Muscle of leg (tissue), 11 donors: ENCODE data around the gene PNLDC1. TPM values are rescaled to one million over a fixed set of nuclear protein-coding genes. Genes with fewer than 3 reads are reported as not detected.

Source experiments
- DNase-seq: peaks from one replicate; pipeline ENCODE4 v3.0.0; 2013
- H3K27ac ChIP-seq: one replicate; pipeline ENCODE4 v1.5.1; 2013; ENCODE audit warnings: mild to moderate bottlenecking, low read length, control low read depth
- H3K27me3 ChIP-seq: one replicate; pipeline ENCODE4 v1.6.1; 2013; ENCODE audit warnings: low read length; ENCODE audit not compliant: control insufficient read depth, insufficient read depth
- H3K36me3 ChIP-seq: one replicate; pipeline ENCODE4 v1.6.1; 2013; ENCODE audit warnings: low read length; ENCODE audit not compliant: control insufficient read depth, insufficient read depth
- H3K4me1 ChIP-seq: one replicate; pipeline ENCODE4 v1.6.1; 2013; ENCODE audit warnings: low read length; ENCODE audit not compliant: control insufficient read depth, insufficient read depth
- H3K4me3 ChIP-seq: one replicate; pipeline ENCODE4 v1.5.1; 2013; ENCODE audit warnings: low read length, control low read depth
- H3K9me3 ChIP-seq: replicated peaks from 2 replicates; pipeline ENCODE4 v1.6.1; 2013; ENCODE audit warnings: low read depth, low read length; ENCODE audit not compliant: control insufficient read depth
- WGBS: methylation state at CpG from one replicate; pipeline ENCODE4 v1.1.5; 2013; ENCODE audit warnings: missing lambda C conversion rate; ENCODE audit not compliant: insufficient coverage; 5-methylcytosine and 5-hydroxymethylcytosine counted together
- polyA plus RNA-seq, 8 donors: library from polyadenylated mRNA; unstranded; fragments of 120-200 nt; gene quantifications; one replicate each; pipeline versions ENCODE4 v1.2.1 to v1.2.3, GENCODE V29; 2013; ENCODE audit warnings: inconsistent platforms in 1 of 8, low replicate concordance in 1 of 8; ENCODE audit not compliant: insufficient read length in 8 of 8, insufficient read depth in 1 of 8
- total RNA-seq: library from RNA; stranded (reverse); fragments of 120-200 nt; gene quantifications from one replicate; pipeline ENCODE4 v1.2.4, GENCODE V29; 2013

PNLDC1 gene
- total and polyA plus RNA-seq, 9 donors = 0.19 to 0.49 (median 0.27) TPM

DNA sequence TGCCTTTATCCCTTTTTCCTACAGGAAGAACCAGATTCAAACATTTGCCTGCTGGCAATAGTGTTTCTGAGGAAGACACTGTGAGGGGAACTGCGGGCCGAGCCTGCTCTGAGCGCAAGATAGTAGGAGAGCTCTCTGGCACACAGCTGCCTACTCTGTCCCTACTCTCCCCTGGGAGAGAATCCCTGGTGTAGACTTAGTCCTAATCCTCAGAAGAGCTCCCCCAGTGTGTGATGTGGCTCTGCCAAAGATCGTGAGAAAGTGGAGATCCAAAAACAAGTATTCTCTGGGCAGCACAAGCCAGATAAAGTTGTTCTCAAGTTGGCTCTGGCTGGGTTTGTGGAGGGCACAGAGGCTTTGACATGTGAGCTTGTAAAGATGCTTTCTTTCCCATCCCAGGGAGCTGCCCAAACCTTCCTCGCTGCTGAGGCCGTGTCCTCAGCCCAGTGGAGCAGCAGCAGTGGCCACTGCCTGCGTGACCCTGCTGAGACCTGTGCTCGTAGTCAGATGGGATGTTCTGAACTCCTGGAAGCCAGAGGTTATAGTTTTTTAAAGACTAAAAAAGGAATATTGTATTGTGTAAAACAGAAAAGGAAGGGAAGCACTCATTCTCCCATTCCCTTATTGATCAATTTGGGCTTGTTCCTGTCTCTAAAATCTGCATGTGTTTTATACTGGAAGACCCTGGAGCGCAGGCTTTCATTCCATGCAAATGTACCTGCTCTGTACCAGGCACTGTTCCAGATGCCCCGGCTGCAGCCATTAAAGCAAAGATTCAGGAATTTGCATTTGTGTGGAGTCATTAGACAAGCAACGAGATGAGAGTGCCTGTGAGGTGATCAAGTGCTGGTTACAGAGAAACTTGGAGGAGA is 30.7 kb downstream of the PNLDC1 start:
- Histone ChIP-seq H3K4me1 (peaks cover 47% of the 10 kb centered on the region), H3K9me3 (no peaks in the 10 kb centered on the region), H3K27ac (peak overlapping the region; percentile 13), H3K27me3 (no peaks in the 10 kb centered on the region), H3K36me3 (no peaks in the 10 kb centered on the region), H3K4me3 (no peak overlapping the region)
- 56% methylated on average over 5 of the region's 11 CpGs for WGBS
- DNase-seq = no peak

DNA sequence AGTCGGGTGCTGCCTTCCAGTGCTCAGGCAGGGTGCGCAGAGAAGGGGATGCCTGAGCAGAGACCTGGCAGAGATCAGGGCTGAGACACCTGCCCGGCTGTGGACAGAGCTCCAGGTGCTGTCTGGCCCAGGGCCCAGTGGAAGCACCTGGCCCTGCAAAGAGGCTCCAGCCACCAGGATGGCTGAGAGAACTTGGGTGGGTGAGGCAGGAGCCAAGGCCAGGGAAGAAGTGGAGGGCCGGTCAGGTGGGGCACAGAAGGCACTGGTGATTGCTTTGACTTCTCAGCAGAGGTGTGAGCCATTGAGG is 31.2 kb downstream of the PNLDC1 start:
- H3K4me1 ChIP-seq = peaks cover 43% of the 10 kb centered on the region
- WGBS = 79% methylated on average over 4 of the region's 4 CpGs
- H3K36me3 ChIP-seq = no peaks in the 10 kb centered on the region
- no peaks in the 10 kb centered on the region for H3K9me3 ChIP-seq
- no peak overlapping the region for H3K4me3 ChIP-seq
- no peak overlapping the region for H3K27ac ChIP-seq
- DNase-seq = no peak
- no peaks in the 10 kb centered on the region for H3K27me3 ChIP-seq

DNA sequence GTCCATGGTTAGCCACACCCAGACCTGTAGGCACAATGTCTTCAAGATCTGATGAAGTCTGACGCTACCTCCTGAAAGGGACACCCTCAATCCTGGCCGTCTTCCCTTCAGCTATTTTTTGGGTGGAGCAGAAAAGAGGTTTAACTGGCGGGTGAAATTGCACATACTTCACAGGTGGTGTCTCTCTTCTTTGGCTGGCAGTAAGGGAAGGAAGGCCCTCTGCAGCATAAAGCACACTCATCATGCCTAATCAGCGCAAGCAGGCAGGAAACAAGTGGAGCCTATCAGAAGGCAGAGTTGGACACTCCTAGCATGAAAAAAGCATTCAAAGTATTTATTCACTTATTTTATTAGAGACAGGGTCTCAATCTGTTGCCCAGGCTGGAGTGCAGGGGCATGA is 32.9 kb downstream of the PNLDC1 start:
- no peak for DNase-seq
- no peak overlapping the region for H3K27ac ChIP-seq
- no peaks in the 10 kb centered on the region for H3K9me3 ChIP-seq
- WGBS = no CpG with 5 or more reads among the region's 4 CpGs
- no peak overlapping the region for H3K4me3 ChIP-seq
- H3K4me1 ChIP-seq = peaks cover 35% of the 10 kb centered on the region
- no peaks in the 10 kb centered on the region for H3K27me3 ChIP-seq
- H3K36me3 ChIP-seq = no peaks in the 10 kb centered on the region

DNA sequence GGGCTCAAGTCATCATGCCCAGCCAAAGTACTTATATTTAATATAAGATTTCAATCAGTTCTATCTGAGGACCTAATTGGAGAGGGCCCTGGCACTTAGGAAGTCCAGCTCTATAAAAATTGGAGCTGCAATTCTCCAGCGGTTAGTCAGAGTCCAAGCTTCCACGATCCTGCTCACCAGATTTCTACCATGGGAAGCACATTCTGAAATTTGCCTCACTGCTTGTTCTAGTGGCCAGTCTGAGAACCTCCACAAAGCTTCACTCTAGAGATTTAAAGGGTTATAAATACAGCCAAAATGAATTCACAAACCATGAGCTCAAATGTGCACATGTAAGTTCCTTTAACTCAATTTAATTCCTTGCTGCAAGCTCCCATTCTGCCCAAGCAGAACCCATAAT is 33.5 kb downstream of the PNLDC1 start:
- 33% methylated on average over 2 of the region's 2 CpGs for WGBS
- H3K36me3 ChIP-seq = no peaks in the 10 kb centered on the region
- no peaks in the 10 kb centered on the region for H3K27me3 ChIP-seq
- no peaks in the 10 kb centered on the region for H3K9me3 ChIP-seq
- peaks cover 32% of the 10 kb centered on the region for H3K4me1 ChIP-seq
- DNase-seq = peak; percentile 37
- no peak overlapping the region for H3K4me3 ChIP-seq
- no peak overlapping the region for H3K27ac ChIP-seq

DNA sequence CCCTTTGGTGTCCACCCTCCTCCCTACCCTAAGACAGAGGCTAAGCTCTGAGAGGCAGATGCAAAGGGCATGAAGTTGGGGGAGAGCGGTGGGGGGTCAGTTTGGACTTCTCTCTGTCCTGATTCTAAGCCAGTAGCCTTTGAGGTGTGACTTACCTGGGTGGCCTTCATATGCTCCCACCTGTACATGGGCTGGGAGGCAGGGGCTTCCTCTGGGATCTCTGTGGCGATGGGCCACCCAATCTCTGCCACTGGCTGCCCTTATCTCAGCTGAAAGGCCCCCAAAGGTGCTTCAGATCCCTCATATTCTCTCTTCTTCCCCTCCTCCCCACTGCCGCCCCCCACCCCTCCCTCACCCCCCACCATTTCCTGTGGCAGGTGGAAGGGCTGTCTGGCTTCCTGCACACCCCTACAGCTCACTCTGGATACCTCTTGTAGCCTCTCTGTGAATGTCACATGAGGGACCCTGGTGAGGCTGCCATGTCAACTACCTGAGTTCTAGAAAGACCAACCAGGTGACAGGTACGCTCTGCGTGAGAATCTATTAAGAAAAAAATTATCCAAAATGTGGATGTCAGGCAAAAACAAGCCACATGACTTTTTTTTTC is 34.0 kb downstream of the PNLDC1 start:
- Histone ChIP-seq H3K27me3 (no peaks in the 10 kb centered on the region), H3K9me3 (no peaks in the 10 kb centered on the region), H3K27ac (no peak overlapping the region), H3K36me3 (no peaks in the 10 kb centered on the region), H3K4me3 (no peak overlapping the region), H3K4me1 (peaks cover 27% of the 10 kb centered on the region)
- DNase-seq = no peak
- 100% methylated on average over 2 of the region's 5 CpGs for WGBS

DNA sequence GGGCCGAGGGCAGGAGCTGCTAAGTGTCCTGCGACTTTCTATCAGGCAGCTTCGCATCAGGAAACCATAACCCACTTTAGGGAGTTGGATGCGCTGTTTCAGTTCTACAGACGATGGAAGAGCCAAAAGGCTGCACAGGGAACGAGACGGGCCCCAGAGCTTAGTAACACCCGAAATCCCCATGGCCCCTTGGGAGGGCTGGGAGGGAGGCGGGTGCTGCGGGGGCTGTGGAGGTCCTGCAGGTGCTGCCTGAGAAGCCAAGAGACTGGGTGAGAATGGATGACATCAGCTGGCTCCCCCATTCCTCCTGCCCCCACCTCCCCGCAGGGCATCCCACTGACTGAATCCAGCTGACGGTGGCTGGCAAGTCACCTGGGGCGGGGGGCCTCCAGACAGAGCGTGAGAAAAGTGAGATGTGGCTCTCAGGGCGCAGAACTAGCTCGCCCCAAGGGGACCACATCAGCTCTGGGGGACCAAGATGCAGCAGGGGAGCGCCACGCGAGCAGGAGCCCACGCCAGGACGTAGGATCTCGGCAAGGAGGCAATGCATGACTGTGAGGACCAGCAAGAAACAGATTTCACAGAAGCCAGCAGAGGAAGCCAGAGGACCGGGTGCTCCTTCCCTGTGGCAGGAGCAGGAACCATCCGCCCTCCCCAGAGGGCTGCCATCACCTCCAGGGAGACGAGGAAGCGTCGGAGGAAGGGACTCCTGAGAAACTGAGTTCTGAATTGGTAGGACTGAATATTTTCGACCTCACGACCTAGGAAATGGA is 36.8 kb downstream of the PNLDC1 start:
- Histone ChIP-seq H3K9me3 (no peaks in the 10 kb centered on the region), H3K4me1 (peaks cover 6% of the 10 kb centered on the region), H3K27me3 (no peaks in the 10 kb centered on the region), H3K36me3 (no peaks in the 10 kb centered on the region), H3K27ac (no peak overlapping the region), H3K4me3 (no peak overlapping the region)
- 80% methylated on average over 16 of the region's 29 CpGs for WGBS
- DNase-seq = no peak

DNA sequence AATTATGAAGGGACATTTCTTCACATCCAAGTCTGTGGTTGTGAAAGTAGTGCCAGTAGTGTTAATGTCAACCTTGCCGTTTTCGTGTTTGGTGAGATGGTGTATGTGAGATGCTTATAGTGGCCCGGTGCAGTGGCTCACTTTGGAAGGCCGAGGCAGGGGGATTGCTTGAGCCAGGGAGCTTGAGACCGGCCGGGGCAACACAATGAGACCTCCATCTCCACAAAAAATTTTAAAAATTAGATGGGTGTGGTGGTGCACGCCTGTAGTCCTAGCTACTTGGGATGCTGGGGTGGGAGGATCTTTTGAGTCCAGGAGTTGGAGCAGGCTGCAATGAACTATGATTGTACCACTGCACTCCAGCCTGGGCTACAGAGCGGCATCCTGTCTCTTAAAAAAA is 37.4 kb downstream of the PNLDC1 start:
- Histone ChIP-seq H3K9me3 (no peaks in the 10 kb centered on the region), H3K4me1 (peaks cover 6% of the 10 kb centered on the region), H3K27me3 (no peaks in the 10 kb centered on the region), H3K36me3 (no peaks in the 10 kb centered on the region), H3K4me3 (no peak overlapping the region), H3K27ac (no peak overlapping the region)
- no CpG with 5 or more reads among the region's 8 CpGs for WGBS
- DNase-seq = no peak

DNA sequence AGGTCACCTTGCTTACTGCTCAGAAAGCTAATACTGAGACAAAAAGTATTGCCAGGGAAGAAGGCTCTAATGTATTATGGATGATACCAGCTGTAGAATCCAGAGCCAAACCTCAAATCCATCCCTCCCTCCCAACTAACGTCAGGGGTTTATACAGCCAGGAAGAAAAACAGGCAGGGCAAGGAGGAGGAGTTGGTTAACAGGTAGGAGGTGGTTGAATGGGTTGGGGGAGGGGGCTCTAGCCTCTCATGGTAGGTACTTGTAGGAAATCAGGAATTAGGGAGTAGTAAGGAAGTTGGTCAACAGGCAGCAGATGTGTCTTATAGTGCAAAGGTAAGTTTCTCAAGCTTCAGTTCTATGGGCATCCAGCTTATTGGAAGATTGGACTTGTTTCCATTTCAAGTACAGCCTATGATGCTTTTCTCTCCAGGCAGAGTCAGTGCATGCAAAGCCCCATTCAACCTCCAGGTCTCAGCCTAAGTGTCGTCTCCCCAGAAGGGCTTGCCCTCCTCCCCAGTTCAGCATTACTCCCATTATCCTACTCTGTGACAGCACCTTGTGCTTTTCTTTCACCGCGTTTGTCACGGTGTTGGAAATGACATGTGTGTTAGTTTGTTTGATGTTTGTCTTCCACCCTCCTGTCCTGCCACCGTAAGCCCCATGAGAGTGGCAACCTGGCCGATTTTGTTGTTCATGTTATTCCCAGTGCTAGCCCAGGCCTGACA is 38.1 kb downstream of the PNLDC1 start:
- no CpG with 5 or more reads among the region's 7 CpGs for WGBS

DNA sequence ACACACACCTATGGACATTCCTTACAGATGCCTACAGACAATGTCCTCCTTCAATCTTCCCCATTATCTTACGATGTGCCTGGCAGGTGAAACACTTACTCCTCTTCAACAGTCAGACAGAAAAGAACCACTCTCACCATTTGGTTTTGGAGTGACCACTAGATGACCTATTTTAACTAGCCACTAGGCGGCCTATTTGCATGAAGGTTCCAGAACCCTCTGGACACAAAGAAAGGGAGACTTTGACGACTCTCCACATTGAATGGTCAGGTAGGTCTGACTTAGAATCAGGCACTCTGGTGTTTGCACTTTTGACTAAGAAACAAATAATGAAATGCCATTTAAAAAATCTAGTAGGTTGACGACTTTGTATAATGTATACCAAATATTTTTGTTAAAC is 42.0 kb downstream of the PNLDC1 start:
- H3K27ac ChIP-seq = no peak overlapping the region
- H3K36me3 ChIP-seq = no peaks in the 10 kb centered on the region
- WGBS = 100% methylated on average over 1 of the region's 4 CpGs
- DNase-seq = no peak
- H3K4me3 ChIP-seq = no peak overlapping the region
- no peaks in the 10 kb centered on the region for H3K9me3 ChIP-seq
- H3K4me1 ChIP-seq = no peaks in the 10 kb centered on the region
- H3K27me3 ChIP-seq = no peaks in the 10 kb centered on the region

More for the DNA sequence above, 38.1 kb downstream of the PNLDC1 start:
- Histone ChIP-seq H3K27ac (no peak overlapping the region), H3K4me3 (no peak overlapping the region), H3K36me3 (no peaks in the 10 kb centered on the region), H3K9me3 (no peaks in the 10 kb centered on the region), H3K27me3 (no peaks in the 10 kb centered on the region), H3K4me1 (peaks cover 6% of the 10 kb centered on the region)
- no peak for DNase-seq
